GM18517 (cell line): ENCODE results near the gene RREB1.

Source experiments
- ATAC-seq: cut with Tn5 transposase; IDR thresholded peaks from one replicate; pipeline ENCODE4 v1.9.1; 2021; ENCODE audit warnings: mild to moderate bottlenecking, moderate library complexity; ENCODE audit not compliant: unreplicated experiment

Gene RREB1

GRCh38 chr6:7282097-7282906 is 174.5 kb downstream of the RREB1 start:
- ATAC-seq = no peak

GRCh38 chr6:7283676-7284075 is 175.9 kb downstream of the RREB1 start:
- ATAC-seq = no peak

- no peak for ATAC-seq
Measured at GRCh38 chr6:7285416-7285815, 177.7 kb downstream of the RREB1 start.

GRCh38 chr6:7290079-7290478 is 182.3 kb downstream of the RREB1 start:
- ATAC-seq = no peak

GRCh38 chr6:7292596-7293255 is 185.0 kb downstream of the RREB1 start:
- ATAC-seq = no peak

- ATAC-seq = no peak
Measured at GRCh38 chr6:7295916-7296315, 188.2 kb downstream of the RREB1 start.

- ATAC-seq = no peak
Measured at GRCh38 chr6:7296602-7297001, 188.8 kb downstream of the RREB1 start.

GRCh38 chr6:7298113-7298512 is 190.4 kb downstream of the RREB1 start:
- no peak for ATAC-seq

- no peak for ATAC-seq
Measured at GRCh38 chr6:7300926-7301325, 193.2 kb downstream of the RREB1 start.
